SKM-1 treated with dmso at 0.1 percent for 144 hours (cell line): Measurements from ENCODE around the gene MRPL23.

ENCODE experiments used
- DNase-seq: peaks from one replicate; lab custom pipeline; 2025; ENCODE audit not compliant: unreplicated experiment; lab: John Stamatoyannopoulos, UW

Gene MRPL23

DNA sequence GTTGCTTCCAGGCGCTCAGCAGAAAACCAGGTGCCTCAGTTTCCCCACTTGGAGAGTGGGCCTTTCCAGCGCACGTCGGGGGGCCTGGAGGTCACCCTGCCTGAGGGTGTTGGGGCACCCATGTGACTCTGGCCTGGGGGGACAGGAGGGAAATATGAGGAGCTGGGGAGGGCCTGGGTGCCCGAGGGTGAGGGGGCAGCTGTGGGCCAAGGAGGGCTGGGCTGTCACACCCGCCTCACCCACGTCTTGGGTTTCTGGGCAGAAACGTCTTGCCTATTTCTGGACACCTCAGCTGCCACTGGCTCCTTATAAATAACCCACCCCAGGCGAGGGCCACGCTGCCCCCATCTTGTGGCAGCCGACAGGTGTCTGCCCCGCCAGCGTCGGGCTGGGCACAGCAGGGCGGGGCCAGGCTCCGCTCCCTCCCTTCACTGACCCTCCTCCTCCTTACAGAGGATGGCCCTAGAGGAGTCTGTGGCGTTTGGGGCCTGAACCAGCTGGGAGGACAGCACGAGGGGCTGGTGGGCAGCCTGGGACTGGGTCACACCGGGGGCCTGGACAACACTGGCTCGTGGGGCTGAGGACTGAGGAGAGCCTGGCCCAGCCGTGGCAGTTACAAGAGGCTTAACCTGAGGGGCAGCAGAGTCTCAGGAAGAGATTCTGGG, 26.1 kb upstream of the MRPL23 start:
- DNase-seq = no peak

GRCh38 chr11:1921574-1922141, 25.5 kb upstream of the MRPL23 start:
- DNase-seq = no peak

GRCh38 chr11:1922481-1923081, 24.6 kb upstream of the MRPL23 start:
- no peak for DNase-seq

DNA sequence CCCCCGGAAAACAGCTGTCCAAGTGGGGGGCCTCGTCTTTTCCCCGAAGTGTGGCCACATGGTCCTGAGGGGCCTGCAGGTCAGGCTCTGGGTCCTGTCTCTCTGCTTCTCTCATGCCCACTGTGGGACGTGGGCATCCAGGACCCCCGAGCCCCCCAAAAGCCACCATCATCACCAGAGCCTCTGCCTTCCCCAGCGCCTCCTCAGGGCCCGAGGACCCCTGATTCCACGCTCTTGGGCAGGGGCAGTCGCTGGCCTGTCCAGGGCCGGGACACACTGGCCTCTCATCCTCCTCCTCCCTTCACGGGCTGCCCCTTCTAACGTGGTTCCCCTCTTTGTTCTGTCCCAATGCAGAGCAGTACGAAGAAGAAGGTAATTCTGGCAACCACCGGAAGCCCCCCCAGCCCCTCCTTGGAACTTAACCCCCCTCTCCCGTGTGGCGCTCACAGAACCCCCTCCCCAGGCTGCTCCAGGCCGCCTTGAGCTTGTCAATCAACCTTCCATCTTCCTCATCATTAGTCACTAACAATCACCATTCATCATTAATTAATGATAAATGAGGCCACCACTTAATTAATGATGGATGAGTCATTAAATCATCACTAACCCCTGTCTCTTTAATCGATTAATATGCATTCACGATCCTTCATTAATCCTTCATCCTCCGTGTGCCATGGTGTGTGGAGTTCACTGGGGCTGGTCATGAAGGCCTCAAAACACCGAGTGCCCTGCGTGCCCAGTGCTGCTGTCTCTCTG, 23.8 kb upstream of the MRPL23 start:
- DNase-seq = no peak

GRCh38 chr11:1924181-1924580, 23.0 kb upstream of the MRPL23 start:
- DNase-seq = no peak

DNA sequence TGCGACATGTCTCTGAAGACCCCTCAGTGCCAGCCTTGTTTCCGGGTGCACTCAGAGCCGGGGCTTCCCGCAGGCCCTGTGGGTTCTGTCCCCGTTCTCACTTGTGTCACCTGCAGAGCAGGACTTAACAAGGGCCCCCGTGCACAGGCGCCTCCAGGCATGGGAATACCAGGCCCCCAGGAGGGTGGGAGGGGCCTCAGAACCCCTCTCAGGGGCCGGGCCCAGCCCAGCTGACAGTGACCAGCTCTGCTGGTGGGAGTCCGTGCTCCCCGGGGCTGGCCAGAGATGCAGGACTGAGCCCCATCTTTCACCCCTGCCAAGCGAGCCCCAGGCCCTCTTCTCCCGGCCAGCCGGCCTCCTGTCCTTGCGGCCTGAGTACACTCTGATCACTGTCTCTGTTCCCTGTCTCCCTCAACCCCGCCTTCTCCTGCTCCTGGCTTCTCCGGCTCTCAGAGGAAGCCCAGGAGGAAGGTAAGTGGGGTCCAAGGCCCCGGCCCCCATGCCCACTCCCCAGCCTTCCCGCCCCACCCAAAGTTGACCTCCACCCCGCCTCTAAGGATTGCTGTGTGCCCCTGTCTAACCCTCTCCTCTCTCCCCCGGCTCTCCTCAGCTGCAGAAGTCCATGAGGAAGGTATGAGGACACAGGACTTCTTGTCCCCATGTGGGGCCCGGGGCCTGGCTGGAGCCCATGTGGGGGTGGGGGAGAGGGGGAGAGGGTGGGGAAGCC, 22.3 kb upstream of the MRPL23 start:
- no peak for DNase-seq

DNA sequence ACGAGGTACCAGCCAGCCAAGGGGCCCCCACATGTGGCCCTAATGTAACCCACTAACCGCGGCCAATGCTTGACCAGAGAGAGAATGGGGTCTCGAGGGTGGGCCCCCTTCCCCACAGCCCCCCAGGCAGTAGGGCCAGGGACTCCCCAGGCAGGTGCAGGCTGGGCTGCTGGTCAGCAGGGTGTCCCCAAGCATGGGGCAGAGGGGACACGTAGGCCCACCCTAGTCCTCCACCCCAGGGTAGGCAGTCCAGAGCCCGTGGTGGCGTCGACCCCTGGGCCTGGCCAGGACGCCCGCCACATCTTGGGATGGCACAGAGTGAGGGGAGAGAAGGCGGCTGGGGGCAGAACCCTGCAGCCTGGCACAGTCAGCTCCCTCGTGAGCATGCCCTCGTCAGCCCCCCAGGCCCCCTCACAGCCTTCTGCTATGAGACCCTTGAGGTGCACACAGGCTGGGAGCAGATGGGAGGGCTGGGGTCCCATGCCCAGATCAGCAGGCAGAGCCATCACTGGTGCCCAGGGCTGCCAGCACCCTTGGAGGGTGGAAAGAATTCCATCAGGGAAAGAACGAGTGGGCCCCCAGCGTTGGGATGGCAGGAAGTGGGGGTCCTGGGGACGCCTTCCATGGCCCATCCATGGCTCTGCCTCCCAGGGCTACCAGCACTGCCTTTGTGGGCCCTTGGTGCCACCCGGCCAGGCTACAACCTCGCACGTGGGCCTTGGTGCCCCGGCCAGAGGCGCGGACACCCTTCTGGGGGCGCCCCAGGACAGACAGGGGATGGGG, 21.6 kb upstream of the MRPL23 start:
- DNase-seq = no peak

- no peak for DNase-seq
Measured at GRCh38 chr11:1926156-1927025, 20.7 kb upstream of the MRPL23 start.

- no peak for DNase-seq
Measured at GRCh38 chr11:1927026-1927847, 19.9 kb upstream of the MRPL23 start.

DNA sequence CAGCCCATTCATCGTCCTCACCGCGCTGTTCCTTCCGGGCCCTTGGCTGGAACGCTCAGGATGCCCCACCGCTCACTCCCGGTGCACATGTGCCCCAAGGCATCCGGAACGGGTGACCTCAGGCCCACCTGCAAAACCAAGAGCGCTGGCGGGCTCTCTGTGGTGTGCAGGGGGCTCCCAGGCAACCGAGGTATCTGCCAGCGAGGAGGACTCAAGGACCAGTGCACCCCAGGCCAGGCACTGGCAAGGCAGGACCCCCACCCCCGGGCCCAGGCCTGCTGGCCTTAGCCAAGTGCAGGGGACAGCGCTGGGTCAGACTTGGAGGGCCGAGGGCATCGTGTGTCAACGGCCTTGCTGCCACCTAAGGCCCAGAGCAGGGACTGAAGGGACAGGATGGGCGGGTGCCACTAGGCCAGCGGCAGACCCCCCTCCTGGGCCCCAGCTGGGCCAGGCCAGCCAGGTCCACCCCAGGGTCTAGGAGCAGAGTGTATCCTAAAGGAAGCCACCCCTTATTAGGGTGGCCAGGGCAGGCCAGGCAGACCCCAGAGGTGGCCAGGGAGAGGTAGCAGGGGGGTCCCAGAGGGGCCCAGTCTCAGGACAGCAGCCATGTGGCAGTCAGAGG, 19.2 kb upstream of the MRPL23 start:
- DNase-seq = no peak

DNA sequence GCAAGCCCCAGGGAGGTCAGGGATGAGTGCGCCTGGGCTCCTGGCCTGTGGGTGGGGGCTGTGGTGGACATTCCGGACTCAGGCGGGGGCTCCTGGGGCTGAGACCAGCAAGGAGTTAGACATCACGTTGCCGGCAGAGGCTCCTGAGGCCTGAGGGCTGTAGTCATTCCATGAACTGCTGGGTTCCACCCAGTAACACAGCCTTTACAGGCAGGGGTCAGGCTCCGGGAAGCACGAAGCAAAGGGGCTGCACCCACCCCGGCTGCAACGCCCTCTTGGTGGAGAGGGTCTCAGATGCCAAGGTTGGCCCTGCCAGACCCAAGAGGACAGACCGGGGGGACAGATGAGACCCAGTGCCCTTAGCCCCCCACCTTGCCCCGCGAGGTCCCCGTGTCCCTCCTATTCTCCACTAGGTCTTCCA, 18.7 kb upstream of the MRPL23 start:
- DNase-seq = no peak

- DNase-seq = no peak
Measured at GRCh38 chr11:1928891-1929541, 18.1 kb upstream of the MRPL23 start.

DNA sequence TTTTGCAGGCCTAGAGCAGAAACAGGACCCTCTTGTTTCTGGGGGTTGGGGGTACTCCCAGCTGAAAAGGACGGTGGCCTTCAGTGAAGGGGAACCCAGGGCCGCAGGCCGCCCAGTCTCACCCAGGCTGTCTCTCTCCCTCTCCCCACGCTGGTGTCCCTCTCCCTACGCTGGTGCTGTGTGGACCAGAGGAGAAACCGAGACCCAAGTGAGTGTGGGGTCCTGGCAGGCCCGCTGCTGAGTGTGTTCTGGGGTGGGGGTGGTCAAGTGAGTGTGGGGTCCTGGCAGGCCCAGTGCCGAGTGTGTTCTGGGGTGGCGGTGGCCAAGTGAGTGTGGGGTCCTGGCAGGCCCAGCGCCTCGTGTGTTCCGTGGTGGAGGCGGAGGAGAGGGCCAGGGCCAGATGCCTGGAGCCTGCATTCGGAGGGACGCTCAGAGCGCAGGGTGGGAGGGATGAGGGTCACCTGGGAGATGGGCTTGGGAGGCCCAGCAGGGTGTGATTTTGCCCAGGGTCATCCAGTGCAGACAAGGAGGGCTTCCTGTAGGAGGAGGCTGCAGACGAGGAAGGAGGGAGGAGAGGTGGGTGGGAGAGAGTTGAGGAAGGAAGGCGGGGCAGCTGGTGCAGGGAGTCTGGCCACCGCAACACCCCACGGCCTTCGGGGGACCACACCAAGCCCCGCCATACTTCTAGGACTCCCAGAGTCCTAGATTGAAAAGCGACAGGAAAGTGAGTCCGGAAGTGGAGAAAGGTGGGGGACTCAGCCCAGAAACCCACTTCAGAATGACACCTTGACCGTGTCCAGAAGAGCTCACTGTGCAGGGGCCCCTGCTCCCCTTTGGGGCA, 17.3 kb upstream of the MRPL23 start:
- DNase-seq = no peak

- DNase-seq = no peak
Measured at GRCh38 chr11:1930462-1930830, 16.7 kb upstream of the MRPL23 start.

DNA sequence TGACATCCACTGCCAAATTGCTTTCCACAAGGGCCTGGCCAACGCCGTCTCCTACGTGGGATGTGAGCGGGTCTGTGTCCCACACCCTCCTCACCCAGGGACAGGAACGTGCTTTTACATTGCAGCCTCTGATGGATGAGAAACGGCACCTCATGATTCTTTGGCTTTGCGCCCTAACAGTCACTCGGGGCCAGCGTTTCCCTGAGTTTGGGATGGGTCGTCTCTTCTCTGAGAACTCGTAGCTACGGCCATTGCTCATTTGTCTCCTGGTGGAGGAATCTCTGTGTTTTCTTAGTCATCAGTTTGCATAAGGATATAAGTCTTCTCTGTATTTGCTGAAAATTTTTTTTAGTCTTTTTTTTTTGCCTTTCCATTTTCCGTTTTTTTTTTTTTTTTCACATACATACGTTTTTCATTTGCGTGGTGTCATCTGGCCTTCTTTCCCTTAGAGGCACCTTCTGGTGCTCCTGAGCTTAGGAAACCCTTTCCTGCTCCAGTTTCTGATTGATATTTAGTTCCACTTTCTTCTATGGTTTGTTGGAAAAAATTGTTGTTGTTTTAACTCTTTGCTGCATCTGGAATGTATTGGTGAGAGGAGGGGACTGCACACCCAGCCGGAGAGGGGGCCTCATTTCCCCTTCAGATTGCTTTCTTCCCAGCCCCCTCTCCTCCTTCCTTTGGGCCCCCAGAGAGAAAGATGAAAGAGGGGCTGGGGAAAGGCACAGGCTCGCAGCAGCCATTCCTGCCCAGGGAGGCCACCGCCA, 15.6 kb upstream of the MRPL23 start:
- no peak for DNase-seq

GRCh38 chr11:1932105-1932480, 15.0 kb upstream of the MRPL23 start:
- DNase-seq = no peak
